Heart left ventricle (tissue), 13 donors: ENCODE results near the gene ARHGAP18.

Source experiments
- POLR2A ChIP-seq, 2 donors: fragments of 450-650 bp; IDR thresholded peaks; one replicate each; pipeline ENCODE4 v1.6.1; 2017; ENCODE audit warnings: antibody characterized with exemption in 2 of 2, mild to moderate bottlenecking in 2 of 2, moderate library complexity in 2 of 2
- TF ChIP-seq, protein P1 (sequence below), 12 donors: fragments of 200-600 bp; sonication (generic) in 4 of 12; IDR thresholded peaks; one replicate each; pipeline versions ENCODE4 v1.5.0 to v1.8.0; 2018 to 2022; ENCODE audit warnings: antibody characterized with exemption in 12 of 12, mild to moderate bottlenecking in 5 of 12
- donor health status: ischemic (EF 13 %, LVEDD 7.1; RV severe dilation, severe dysfunction).
- donor health status: DM: no; HTN: yes; CAD: no.
- donor health status: DM: no; HTN: no; CAD: no.
- donor health status: ischemic (EF 25% LVEDD 6.9; RV normal size, moderate dysfunction).
- donor health status: ischemic (EF 25% LVEDD 5.7; RV mildly dilated, moderate dysfunction).
- donor health status: ischemic (EF 35%, LVEDD 5.7; RV mildly dilated, moderate dysfunction).
- donor health status: nonischemic (EF 11% LVEDD 7.7; RV severe dilation, severe dysfunction).
- donor health status: DM: yes; HTN: yes; CAD: no.
- donor health status: PGD.
- donor health status: ischemic (EF 29% LVEDD 5.4; RV normal size, mild dysfunction).
- donor health status: nonischemic (EF 23%, LVEDD 6.1; RV moderate dilation, normal function).

- TF ChIP-seq, protein P1, sequence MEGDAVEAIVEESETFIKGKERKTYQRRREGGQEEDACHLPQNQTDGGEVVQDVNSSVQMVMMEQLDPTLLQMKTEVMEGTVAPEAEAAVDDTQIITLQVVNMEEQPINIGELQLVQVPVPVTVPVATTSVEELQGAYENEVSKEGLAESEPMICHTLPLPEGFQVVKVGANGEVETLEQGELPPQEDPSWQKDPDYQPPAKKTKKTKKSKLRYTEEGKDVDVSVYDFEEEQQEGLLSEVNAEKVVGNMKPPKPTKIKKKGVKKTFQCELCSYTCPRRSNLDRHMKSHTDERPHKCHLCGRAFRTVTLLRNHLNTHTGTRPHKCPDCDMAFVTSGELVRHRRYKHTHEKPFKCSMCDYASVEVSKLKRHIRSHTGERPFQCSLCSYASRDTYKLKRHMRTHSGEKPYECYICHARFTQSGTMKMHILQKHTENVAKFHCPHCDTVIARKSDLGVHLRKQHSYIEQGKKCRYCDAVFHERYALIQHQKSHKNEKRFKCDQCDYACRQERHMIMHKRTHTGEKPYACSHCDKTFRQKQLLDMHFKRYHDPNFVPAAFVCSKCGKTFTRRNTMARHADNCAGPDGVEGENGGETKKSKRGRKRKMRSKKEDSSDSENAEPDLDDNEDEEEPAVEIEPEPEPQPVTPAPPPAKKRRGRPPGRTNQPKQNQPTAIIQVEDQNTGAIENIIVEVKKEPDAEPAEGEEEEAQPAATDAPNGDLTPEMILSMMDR (IDR thresholded peaks at IDR 0.05) = no peak
- TF ChIP-seq POLR2A (IDR thresholded peaks at IDR 0.05) = no peak
These were observed 16.7 kb upstream of the ARHGAP18 start for GRCh38 chr6:129726650-129727049.
